Activated gamma-delta T cell (primary cell): ENCODE data around the gene CD180.

ENCODE experiments used
- DNase-seq: peaks from one replicate; lab custom pipeline; 2025; lab: John Stamatoyannopoulos, UW

Gene CD180

GRCh38 chr5:67160985-67161384, 35.6 kb downstream of the CD180 start:
- DNase-seq: no peak

GRCh38 chr5:67160272-67160671, 36.3 kb downstream of the CD180 start:
- DNase-seq: no peak

DNA sequence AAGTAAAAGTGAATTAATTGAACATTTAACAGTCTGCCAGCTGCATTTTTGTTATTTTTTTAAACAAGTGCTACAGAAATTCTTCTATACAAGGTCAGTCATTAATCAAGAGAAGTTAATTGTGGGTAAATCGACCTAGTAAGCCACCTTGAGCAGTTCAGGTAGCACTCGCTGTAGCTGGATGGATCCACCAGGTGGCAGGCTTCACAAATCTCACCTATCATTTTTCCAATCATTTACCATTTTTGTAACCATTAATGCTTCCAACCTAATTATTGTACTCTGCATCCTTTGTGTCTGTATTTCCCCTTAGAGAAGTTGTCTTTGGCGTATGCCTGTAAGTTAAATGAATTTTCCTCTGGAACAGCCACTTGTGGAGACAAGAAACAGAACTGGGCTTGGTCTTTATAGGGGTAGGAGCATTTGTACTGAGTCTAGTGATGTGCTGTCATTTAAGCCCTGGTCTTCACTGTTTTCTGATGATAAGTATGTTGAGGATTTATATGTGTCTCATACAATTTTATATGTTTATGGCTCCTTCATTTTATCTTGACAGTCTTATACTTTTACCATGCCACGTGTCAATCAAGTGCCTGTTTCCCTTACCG, 39.5 kb downstream of the CD180 start:
- no peak for DNase-seq

DNA sequence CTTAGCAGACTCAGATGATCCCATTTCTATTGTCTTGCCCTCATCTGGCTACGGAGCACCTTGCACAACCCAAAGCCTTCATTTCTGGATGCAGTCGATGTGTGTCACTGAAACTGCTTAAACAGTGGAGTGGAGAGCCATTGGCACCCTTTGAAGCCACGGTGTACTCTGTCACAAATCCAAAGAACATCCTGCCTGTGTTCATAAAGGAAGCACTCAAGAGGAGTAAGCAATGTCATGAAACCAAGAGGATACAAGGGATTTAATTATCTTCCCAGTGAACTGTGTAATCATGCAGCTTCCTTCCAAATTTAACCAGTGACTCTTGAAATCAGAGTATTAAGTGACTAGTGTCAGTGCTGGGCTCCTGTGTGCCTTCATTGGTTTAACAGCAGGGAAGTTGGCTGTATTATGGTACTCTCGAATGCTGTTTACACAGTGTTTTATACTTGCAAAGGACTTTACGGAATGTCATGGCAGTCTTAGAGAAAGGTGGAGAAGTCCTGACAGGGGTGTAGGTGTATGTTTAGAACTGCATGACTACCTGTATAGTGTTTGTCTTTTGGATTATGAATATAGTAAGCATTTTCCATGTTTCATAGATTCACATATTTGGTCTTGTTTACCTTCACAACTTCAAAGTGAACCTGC, 41.9 kb downstream of the CD180 start:
- DNase-seq: no peak

DNA sequence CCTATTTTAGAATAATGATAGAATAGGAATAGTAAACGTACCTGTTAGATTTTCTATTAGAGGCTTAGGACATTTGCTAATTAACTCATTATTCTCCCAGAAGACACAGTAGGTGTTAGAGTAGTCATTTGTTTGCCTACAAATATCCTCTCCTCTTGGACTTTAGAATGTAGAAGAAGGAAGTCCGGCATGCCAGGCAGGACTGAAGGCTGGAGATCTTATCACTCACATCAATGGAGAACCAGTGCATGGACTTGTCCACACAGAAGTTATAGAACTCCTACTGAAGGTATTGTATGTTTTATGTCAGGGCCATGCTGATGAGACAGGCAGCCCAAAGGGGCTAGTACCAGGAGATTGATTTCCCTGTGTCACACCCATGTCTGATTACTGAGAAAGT, 43.3 kb downstream of the CD180 start:
- DNase-seq: no peak

- DNase-seq: no peak
These were observed 44.2 kb downstream of the CD180 start for GRCh38 chr5:67152400-67152799.

DNA sequence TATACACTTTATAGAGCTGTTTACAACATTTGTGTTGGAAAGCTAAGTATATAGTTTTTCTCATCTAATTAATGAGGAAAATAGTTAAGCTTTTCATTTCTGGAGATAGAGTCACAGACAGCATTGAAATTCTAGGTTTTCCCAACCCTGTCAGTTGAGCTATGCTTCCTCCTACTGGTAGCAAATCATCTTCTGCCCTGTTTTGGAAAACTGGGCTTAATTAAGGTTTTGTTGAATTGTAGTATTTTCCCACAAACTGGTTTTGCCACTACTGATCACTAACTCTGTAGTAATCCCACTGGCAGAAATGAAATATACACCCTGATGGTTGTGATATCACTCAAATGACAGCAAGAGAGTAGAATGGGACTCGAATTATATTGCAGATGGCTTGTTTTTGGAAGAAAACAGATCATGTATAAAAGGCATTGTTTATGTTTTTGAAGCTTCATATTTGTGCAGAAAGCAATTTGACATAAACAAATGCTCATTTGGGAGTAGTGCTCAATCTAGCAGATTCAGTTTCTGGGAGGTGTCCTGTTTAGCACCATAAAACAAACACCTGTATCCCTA, 46.6 kb downstream of the CD180 start:
- no peak for DNase-seq

- no peak for DNase-seq
These were observed 47.3 kb downstream of the CD180 start for GRCh38 chr5:67149057-67149950.

- no peak for DNase-seq
These were observed 48.8 kb downstream of the CD180 start for GRCh38 chr5:67147760-67148159.

GRCh38 chr5:67146981-67147380, 49.6 kb downstream of the CD180 start:
- DNase-seq: no peak

DNA sequence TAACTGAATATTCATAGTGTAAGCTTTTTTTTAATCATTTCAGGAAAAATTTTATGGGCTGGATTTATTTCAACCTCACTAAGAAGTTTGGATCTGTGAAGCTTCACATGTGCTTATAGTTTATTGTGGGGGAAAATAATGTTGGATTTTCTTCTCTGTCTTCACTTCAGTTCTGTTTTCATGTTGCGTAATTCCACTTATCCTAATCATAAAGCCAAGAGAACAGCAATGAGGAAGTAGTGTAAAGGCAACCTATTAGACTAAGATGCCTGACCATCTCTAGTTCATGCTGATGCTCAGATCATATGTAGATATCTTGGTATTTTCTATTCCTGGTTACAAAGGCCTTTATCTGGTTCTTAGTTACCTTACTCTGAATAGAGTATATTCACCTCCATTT, 50.0 kb downstream of the CD180 start:
- no peak for DNase-seq

DNA sequence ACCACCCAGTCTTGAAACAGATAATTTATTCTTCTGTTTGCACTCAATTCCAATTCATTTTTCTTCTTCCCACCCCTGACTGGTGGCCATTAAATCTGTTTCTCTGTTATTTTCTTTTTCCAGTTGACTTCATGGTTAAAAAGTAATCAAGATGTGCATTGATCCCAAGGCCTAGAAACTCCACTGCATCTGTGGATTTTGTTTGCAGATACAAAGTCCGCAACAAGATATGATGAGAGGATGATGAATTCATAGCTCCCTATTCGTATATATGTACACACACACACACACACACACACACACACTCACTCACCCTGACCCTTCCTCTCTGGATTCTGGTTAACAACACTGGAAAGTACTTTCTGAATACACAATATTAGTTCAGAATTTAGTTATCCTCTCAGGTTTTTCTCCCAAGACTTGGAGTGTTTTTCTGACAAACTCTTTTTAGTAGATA, 52.4 kb downstream of the CD180 start:
- DNase-seq: no peak

DNA sequence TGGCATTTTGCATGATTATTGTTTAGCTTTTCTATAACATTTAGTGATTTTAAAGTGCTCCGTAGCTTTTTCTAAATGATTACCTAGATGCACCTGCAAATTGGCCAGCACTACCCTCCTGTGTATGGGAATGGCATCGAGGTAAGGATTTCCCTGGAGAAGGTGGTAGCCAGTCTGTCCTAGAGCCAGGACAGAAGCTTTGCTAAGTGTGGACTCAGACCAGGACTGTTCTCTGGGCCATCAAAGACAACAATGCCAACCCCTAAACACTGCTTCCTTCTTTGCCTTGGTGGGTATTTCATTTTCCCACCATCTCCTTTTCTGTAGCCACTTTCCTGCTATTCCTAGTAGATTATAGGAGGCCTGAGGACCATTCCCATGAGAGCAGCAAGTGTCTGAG, 53.0 kb downstream of the CD180 start:
- DNase-seq: no peak

GRCh38 chr5:67142816-67143215, 53.8 kb downstream of the CD180 start:
- no peak for DNase-seq

- no peak for DNase-seq
These were observed 55.0 kb downstream of the CD180 start for GRCh38 chr5:67141644-67142043.

DNA sequence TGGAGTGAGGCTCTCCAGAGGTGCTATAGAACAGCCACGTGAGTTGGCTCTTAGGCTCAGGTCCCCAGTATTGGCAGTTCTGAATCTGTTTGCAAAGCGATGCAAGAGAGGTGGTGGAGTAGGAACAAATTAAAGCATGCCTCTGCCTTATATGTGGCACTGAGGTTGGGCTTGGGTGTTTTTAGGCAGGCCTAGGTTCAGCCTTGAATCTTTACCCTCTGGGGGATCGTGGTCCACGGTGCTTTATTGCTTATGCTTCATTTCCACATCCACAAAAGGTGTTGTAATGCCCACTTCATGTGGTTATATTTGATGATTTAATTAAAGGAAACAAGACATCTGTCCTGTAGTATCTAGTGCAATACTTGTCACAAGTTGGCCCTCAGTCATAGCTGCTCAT, 56.2 kb downstream of the CD180 start:
- no peak for DNase-seq

GRCh38 chr5:67139030-67139429, 57.6 kb downstream of the CD180 start:
- DNase-seq: no peak

DNA sequence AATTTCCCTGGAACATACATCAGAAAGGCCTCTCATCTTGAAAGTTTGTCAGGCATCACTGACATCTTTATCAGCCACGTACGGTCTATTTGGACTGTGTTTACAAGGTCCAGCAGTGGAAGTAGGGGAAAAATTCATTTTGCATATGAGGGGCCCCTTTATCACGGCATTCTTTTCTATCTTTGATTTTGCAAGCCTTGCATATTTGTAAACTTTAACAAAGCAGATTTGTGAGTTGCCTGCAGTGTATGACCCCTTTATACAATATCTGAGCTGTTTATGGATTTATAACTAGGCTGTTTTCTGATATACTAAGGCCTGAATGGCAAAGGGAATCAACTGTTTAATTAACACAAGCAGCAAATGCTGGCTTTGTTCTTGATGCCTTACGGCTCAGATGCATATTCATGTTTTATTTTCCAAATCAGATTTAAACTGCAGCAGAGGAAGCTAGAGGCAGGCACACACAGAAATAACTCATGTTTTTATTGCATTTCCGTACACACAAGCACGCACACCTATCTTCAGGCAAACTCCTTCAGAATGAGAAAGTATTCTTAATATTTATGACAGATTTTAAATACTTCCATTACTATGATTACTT, 61.1 kb downstream of the CD180 start:
- no peak for DNase-seq

GRCh38 chr5:67133776-67134175, 62.8 kb downstream of the CD180 start:
- no peak for DNase-seq

DNA sequence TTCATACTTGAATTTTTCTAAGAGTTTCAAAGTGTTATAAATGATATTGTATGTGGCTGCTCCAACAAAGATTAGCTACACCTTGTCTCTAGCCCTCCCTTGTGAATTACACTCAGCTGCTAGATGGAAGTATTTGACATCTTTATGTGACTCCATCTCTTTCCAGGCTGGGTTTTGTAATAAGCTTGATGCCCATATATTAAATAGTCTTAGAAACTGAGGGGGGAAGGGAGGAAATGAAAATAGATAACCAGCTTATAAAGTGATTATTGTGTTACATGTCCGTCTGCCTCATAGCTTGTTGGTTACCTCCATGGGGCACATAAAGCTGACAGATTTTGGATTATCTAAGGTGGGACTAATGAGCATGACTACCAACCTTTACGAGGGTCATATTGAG, 63.4 kb downstream of the CD180 start:
- no peak for DNase-seq

GRCh38 chr5:67129768-67130167, 66.8 kb downstream of the CD180 start:
- DNase-seq: no peak
